ENCODE data around the gene CREB3L4.

DNA sequence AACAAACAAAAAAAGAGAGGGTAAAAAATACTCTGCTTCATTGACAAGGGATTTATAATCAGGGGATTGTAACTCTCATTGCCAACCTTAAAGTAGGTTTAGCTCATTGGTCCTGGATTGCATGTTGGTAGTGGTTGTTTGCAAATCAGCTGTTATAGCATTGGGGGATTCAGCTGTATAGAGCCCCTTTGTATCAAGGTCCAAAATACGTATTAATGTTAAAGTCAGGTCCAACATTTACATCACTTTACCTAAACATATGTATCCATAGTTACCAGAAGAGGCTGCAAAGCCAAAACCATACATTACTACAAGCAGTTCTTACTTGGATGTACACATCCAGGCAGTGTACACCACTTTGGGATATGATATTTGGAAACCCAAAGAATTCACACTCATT, 52.2 kb downstream of the CREB3L4 start:
- TF ChIP-seq POLR2A (IDR thresholded peaks at IDR 0.05; ENCODE audit: low read depth, low read length), result no peak
- TF ChIP-seq, protein P1, sequence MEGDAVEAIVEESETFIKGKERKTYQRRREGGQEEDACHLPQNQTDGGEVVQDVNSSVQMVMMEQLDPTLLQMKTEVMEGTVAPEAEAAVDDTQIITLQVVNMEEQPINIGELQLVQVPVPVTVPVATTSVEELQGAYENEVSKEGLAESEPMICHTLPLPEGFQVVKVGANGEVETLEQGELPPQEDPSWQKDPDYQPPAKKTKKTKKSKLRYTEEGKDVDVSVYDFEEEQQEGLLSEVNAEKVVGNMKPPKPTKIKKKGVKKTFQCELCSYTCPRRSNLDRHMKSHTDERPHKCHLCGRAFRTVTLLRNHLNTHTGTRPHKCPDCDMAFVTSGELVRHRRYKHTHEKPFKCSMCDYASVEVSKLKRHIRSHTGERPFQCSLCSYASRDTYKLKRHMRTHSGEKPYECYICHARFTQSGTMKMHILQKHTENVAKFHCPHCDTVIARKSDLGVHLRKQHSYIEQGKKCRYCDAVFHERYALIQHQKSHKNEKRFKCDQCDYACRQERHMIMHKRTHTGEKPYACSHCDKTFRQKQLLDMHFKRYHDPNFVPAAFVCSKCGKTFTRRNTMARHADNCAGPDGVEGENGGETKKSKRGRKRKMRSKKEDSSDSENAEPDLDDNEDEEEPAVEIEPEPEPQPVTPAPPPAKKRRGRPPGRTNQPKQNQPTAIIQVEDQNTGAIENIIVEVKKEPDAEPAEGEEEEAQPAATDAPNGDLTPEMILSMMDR (conservative IDR thresholded peaks at IDR 0.05; ENCODE audit: low read depth, low read length), result no peak
- TF ChIP-seq CHD1 (IDR thresholded peaks at IDR 0.05; ENCODE audit: low read depth, low read length), result no peak
- TF ChIP-seq MAFK (IDR thresholded peaks at IDR 0.05; ENCODE audit: low read depth, low read length), result no peak
- no peak for TF ChIP-seq RAD21 (IDR thresholded peaks at IDR 0.05; ENCODE audit: low read length)
- TF ChIP-seq RCOR1 (IDR thresholded peaks at IDR 0.05; ENCODE audit: insufficient replicate concordance, low read length), result no peak
